Measurements from ENCODE around the gene GNAQ.

GRCh38 chr9:77938163-77938562, 93.4 kb downstream of the GNAQ start:
- TF ChIP-seq CTCF (IDR thresholded peaks at IDR 0.05; ENCODE audit: low read depth, low read length, missing input control) (no peak), RAD21 (IDR thresholded peaks at IDR 0.05) (no peak), ATF3 (IDR thresholded peaks at IDR 0.05) (no peak), YY1 (IDR thresholded peaks at IDR 0.05) (no peak), GABPA (IDR thresholded peaks at IDR 0.05 in 1 of 2, conservative IDR thresholded peaks at IDR 0.05 in 1 of 2) (no peak), SP1 (IDR thresholded peaks at IDR 0.05) (no peak), HNF4G (IDR thresholded peaks at IDR 0.05) (no peak), JUND (IDR thresholded peaks at IDR 0.05) (no peak), TAF1 (conservative IDR thresholded peaks at IDR 0.05) (no peak)
